ENCODE results near the gene TRIM67.

Gene TRIM67

DNA sequence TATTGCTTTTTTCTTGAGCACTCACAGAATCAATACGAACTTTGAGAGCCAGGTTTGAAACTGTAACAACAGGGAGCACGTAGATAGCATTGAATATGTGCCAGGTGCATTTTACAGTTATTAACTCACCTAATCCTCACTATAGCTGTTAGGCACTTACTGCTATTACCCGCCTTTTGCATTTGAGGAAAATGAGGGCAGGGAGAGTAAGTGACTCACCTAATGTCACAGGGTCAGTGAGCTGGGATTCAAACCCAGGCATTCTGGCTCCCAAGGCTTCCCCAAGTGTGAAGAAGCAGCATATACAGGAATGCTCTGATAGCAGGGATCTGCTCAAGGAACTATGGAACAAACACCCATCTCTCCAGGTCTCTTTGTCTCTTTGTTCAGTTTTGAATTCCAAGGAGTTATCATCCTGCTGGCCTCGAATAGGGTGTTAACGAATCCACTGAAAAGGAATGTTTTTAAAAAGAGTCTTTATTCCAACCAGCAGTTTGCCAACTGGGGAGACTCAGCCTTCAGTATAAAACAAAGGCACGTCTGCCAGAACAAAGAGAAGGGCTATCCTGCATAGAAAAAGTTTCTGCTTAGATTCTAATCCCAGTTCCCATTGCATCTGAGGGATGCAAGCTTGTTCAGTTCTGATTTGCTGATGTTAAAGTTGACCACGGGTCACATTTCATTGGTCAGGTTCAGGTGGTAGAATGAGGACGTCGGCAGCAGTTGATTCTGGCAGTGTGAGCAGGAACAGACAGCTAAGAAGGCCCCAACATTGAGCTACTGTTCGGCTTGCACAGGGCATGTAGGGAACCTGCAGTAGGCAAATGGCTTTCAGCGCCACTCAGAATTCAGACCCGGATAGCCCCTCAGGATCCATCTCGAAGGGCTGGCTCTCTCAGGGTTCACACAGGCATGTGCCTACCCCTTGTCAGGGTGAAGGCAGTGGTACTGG, 22.1 kb downstream of the TRIM67 start:
- H3K9me3 ChIP-seq (ENCODE audit: control insufficient read depth, low read length), result no peaks in the 10 kb centered on the region
- no peaks in the 10 kb centered on the region for H3K4me1 ChIP-seq (ENCODE audit: control insufficient read depth, insufficient read depth, low read length, poor library complexity, severe bottlenecking)
- DNase-seq, result no peak
- no peaks in the 10 kb centered on the region for H3K36me3 ChIP-seq (ENCODE audit: control insufficient read depth, insufficient read depth, low read length)
- H3K27ac ChIP-seq (ENCODE audit: insufficient read depth, low read length, poor library complexity, severe bottlenecking), result no peak overlapping the region
- no peak overlapping the region for H3K4me3 ChIP-seq (ENCODE audit: insufficient read depth, low read depth, low read length, poor library complexity, severe bottlenecking)
- no peaks in the 10 kb centered on the region for H3K27me3 ChIP-seq (replicated peaks; ENCODE audit: control insufficient read depth, insufficient read depth, low read length, poor library complexity, severe bottlenecking)

- Histone ChIP-seq H3K27ac (ENCODE audit: insufficient read depth, low read length, poor library complexity, severe bottlenecking) (no peak overlapping the region), H3K4me3 (ENCODE audit: insufficient read depth, low read depth, low read length, poor library complexity, severe bottlenecking) (no peak overlapping the region), H3K9me3 (ENCODE audit: control insufficient read depth, low read length) (no peaks in the 10 kb centered on the region), H3K36me3 (ENCODE audit: control insufficient read depth, insufficient read depth, low read length) (no peaks in the 10 kb centered on the region), H3K27me3 (replicated peaks; ENCODE audit: control insufficient read depth, insufficient read depth, low read length, poor library complexity, severe bottlenecking) (no peaks in the 10 kb centered on the region), H3K4me1 (ENCODE audit: control insufficient read depth, insufficient read depth, low read length, poor library complexity, severe bottlenecking) (no peaks in the 10 kb centered on the region)
- DNase-seq, result no peak
Measured at GRCh38 chr1:231184891-231185290, 23.0 kb downstream of the TRIM67 start.

DNA sequence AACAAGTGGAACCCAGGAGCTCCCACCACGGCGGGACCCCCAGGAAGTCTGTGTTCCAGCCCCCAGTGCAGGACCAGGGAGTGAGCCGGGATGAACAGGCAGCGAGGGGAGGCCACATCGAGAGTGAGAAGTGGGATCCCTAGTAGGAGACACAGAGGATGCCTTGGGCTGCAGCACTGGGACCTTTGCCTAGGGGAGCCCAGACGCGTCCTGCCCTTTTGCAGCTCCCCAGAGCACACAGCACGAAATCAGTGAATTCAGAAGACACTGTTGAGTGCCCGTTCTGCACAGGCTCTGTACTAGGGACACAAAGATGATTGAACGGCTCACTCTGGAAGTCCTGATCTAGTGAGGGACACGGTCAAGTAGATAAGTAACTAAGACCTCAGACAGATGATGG, 23.5 kb downstream of the TRIM67 start:
- no peaks in the 10 kb centered on the region for H3K36me3 ChIP-seq (ENCODE audit: control insufficient read depth, insufficient read depth, low read length)
- no peaks in the 10 kb centered on the region for H3K27me3 ChIP-seq (replicated peaks; ENCODE audit: control insufficient read depth, insufficient read depth, low read length, poor library complexity, severe bottlenecking)
- no peak overlapping the region for H3K27ac ChIP-seq (ENCODE audit: insufficient read depth, low read length, poor library complexity, severe bottlenecking)
- no peak overlapping the region for H3K4me3 ChIP-seq (ENCODE audit: insufficient read depth, low read depth, low read length, poor library complexity, severe bottlenecking)
- H3K4me1 ChIP-seq (ENCODE audit: control insufficient read depth, insufficient read depth, low read length, poor library complexity, severe bottlenecking), result no peaks in the 10 kb centered on the region
- DNase-seq, result no peak
- no peaks in the 10 kb centered on the region for H3K9me3 ChIP-seq (ENCODE audit: control insufficient read depth, low read length)

DNA sequence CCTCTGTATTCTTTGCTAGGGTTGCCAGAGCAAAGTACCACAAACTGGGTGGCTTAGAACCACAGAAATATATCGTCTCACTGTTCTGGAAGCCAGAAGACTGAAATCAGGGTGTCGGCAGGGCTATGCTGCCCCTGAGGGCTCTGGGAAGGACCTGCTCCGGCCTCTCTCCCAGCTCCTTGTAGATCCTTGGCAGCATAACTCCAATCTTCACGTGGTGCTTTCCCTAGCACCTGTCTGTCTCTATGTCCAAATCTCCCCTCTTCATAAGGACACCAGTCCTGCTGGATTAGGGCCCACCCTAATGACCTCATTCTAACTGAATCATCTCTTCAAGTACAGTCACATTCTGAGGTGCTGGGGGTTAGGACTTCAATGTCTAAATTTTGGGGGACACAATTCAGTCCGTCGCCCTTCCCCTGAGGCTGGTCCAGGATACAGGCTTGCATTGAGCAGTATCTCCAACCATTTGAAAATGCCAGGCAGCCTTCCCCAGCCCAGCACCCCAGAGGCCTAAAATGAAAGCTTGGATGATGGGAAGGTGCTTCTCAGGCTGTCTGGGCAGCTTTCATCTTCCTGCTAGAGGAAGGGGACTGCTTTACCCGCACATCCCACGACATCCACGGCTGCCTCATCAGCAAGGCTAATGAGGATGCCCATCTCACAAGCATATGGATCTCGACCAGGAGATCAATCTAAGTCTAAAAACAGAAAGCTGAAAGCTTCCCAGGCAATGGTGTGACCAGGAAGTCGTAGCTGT, 24.7 kb downstream of the TRIM67 start:
- H3K4me1 ChIP-seq (ENCODE audit: control insufficient read depth, insufficient read depth, low read length, poor library complexity, severe bottlenecking), result no peaks in the 10 kb centered on the region
- H3K27ac ChIP-seq (ENCODE audit: insufficient read depth, low read length, poor library complexity, severe bottlenecking), result no peak overlapping the region
- H3K36me3 ChIP-seq (ENCODE audit: control insufficient read depth, insufficient read depth, low read length), result no peaks in the 10 kb centered on the region
- H3K4me3 ChIP-seq (ENCODE audit: insufficient read depth, low read depth, low read length, poor library complexity, severe bottlenecking), result no peak overlapping the region
- no peak for DNase-seq
- no peaks in the 10 kb centered on the region for H3K27me3 ChIP-seq (replicated peaks; ENCODE audit: control insufficient read depth, insufficient read depth, low read length, poor library complexity, severe bottlenecking)
- no peaks in the 10 kb centered on the region for H3K9me3 ChIP-seq (ENCODE audit: control insufficient read depth, low read length)

DNA sequence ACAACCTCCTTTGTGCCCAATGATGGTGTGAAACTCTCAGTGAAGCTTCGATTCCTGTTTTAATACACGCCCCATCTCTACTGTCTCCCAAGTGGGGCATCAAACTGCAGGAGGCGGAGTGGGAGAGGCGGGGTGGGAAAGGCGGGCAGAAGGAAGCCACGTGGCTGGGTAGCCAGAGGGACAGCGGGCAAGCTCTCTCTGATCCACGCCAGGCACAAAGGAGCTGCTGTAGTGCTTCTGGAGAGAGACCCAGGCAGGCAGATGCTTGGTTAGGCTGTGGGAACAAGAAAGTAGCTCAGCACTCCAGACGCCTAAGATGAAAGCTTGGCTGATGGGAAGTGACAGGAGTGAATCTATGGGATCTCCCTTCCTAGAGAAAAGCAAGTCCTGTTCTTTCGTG, 25.7 kb downstream of the TRIM67 start:
- no peaks in the 10 kb centered on the region for H3K4me1 ChIP-seq (ENCODE audit: control insufficient read depth, insufficient read depth, low read length, poor library complexity, severe bottlenecking)
- H3K36me3 ChIP-seq (ENCODE audit: control insufficient read depth, insufficient read depth, low read length), result no peaks in the 10 kb centered on the region
- no peaks in the 10 kb centered on the region for H3K27me3 ChIP-seq (replicated peaks; ENCODE audit: control insufficient read depth, insufficient read depth, low read length, poor library complexity, severe bottlenecking)

DNA sequence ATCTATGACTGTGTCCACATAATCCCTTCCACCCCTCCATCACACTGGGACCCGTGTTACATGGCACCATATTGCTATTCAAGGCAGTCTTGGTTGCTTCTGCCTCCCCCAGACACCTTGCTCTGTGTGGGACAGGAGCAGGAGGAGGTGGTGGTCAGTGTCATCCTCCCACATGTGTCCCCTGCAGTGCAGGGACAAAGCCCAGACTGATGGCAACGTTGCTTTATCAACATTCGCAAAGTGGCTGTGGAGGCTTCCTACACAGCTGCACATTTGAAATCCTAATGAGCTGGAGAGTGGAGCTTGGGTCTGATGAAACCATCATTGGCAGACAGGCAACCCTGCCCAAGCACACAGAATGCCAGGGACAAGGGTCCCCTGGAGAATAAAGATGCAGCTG, 26.2 kb downstream of the TRIM67 start:
- no peak overlapping the region for H3K4me3 ChIP-seq (ENCODE audit: insufficient read depth, low read depth, low read length, poor library complexity, severe bottlenecking)
- H3K9me3 ChIP-seq (ENCODE audit: control insufficient read depth, low read length), result no peaks in the 10 kb centered on the region
- DNase-seq, result no peak
- no peak overlapping the region for H3K27ac ChIP-seq (ENCODE audit: insufficient read depth, low read length, poor library complexity, severe bottlenecking)
- no peaks in the 10 kb centered on the region for H3K27me3 ChIP-seq (replicated peaks; ENCODE audit: control insufficient read depth, insufficient read depth, low read length, poor library complexity, severe bottlenecking)
- no peaks in the 10 kb centered on the region for H3K36me3 ChIP-seq (ENCODE audit: control insufficient read depth, insufficient read depth, low read length)
- H3K4me1 ChIP-seq (ENCODE audit: control insufficient read depth, insufficient read depth, low read length, poor library complexity, severe bottlenecking), result no peaks in the 10 kb centered on the region

More for the DNA sequence above, 25.7 kb downstream of the TRIM67 start:
- Histone ChIP-seq H3K27ac (ENCODE audit: insufficient read depth, low read length, poor library complexity, severe bottlenecking) (no peak overlapping the region), H3K9me3 (ENCODE audit: control insufficient read depth, low read length) (no peaks in the 10 kb centered on the region), H3K4me3 (ENCODE audit: insufficient read depth, low read depth, low read length, poor library complexity, severe bottlenecking) (no peak overlapping the region)
- no peak for DNase-seq

DNA sequence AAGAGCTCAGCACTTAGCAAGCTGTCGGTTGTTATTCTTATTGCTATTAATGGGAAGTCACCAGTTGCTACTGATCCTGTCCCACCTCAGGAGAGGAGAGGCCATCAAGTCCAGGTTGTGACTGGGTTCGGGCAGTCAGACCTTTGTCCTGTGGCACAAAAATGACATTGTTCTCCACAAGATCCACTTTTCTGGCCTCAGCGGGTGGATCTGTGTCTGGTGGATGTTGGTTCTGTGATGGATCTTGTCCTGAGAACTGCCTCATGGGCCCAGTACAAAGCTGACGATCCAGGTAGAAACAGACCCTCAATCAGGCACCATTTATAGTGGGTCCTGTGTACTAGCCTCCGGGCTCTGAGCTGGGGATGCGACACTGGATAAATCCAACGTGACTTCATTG, 26.9 kb downstream of the TRIM67 start:
- no peak for DNase-seq
- Histone ChIP-seq H3K27ac (ENCODE audit: insufficient read depth, low read length, poor library complexity, severe bottlenecking) (no peak overlapping the region), H3K27me3 (replicated peaks; ENCODE audit: control insufficient read depth, insufficient read depth, low read length, poor library complexity, severe bottlenecking) (no peaks in the 10 kb centered on the region), H3K4me1 (ENCODE audit: control insufficient read depth, insufficient read depth, low read length, poor library complexity, severe bottlenecking) (no peaks in the 10 kb centered on the region), H3K9me3 (ENCODE audit: control insufficient read depth, low read length) (no peaks in the 10 kb centered on the region), H3K36me3 (ENCODE audit: control insufficient read depth, insufficient read depth, low read length) (no peaks in the 10 kb centered on the region), H3K4me3 (ENCODE audit: insufficient read depth, low read depth, low read length, poor library complexity, severe bottlenecking) (no peak overlapping the region)

DNA sequence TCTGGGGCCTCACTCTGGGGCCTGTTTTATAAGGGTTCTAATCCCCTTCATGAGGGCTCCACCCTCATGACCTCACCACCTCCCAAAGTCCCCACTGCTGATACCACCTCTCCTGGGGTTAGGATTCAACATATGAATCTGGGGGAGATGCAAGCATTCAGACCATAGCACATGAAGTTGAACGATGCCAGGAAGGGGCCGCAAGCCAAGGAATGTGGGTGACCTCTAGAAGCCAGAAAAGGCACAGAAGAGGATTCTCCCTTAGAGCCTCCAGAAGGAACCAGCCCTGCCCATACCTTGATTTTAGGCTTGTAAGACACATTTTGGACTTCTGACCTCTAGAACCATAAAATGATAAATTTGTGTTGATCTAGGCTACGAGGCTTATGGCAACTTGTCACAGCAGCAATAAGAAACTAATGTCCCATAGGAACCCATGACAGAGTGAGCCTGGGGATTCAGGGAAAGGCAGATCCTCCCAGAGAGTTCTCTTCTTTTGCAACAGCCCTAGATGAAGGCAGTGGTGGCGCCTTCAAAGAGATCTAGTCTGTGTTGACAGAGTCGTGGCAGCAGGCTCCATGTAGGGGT, 27.9 kb downstream of the TRIM67 start:
- H3K27me3 ChIP-seq (replicated peaks; ENCODE audit: control insufficient read depth, insufficient read depth, low read length, poor library complexity, severe bottlenecking), result no peaks in the 10 kb centered on the region
- no peaks in the 10 kb centered on the region for H3K9me3 ChIP-seq (ENCODE audit: control insufficient read depth, low read length)
- no peak for DNase-seq

DNA sequence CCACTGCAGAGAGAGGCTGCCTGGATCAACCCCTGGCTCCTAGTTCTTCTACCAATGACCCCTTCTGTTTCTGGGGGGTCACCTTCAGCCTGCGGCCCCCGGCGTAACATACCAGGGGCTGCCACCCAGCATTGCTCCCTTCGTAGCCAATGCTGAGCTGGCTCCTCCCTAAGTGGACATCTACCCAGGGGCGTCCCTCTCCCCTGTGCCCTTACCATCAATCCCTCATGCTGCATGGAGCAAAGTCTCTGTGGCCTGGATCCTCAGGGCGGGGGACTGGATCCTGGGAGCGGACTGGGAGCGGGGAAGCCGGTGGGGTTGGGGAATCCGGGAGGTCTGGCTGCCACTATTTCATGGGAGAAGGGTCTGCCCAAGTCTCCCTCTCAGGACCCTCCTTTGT, 28.6 kb downstream of the TRIM67 start:
- Histone ChIP-seq H3K36me3 (ENCODE audit: control insufficient read depth, insufficient read depth, low read length) (no peaks in the 10 kb centered on the region), H3K4me1 (ENCODE audit: control insufficient read depth, insufficient read depth, low read length, poor library complexity, severe bottlenecking) (no peaks in the 10 kb centered on the region), H3K27ac (ENCODE audit: insufficient read depth, low read length, poor library complexity, severe bottlenecking) (no peak overlapping the region), H3K27me3 (replicated peaks; ENCODE audit: control insufficient read depth, insufficient read depth, low read length, poor library complexity, severe bottlenecking) (no peaks in the 10 kb centered on the region), H3K9me3 (ENCODE audit: control insufficient read depth, low read length) (no peaks in the 10 kb centered on the region), H3K4me3 (ENCODE audit: insufficient read depth, low read depth, low read length, poor library complexity, severe bottlenecking) (no peak overlapping the region)
- DNase-seq, result no peak

More for the DNA sequence above, 27.9 kb downstream of the TRIM67 start:
- Histone ChIP-seq H3K4me3 (ENCODE audit: insufficient read depth, low read depth, low read length, poor library complexity, severe bottlenecking) (no peak overlapping the region), H3K4me1 (ENCODE audit: control insufficient read depth, insufficient read depth, low read length, poor library complexity, severe bottlenecking) (no peaks in the 10 kb centered on the region), H3K36me3 (ENCODE audit: control insufficient read depth, insufficient read depth, low read length) (no peaks in the 10 kb centered on the region), H3K27ac (ENCODE audit: insufficient read depth, low read length, poor library complexity, severe bottlenecking) (no peak overlapping the region)
